ENCODE results near the gene TUFT1.

The TUFT1 gene

GRCh38 chr1:151577173-151577572 lies 37.1 kb downstream of the TUFT1 start:
- H3K4me3 Mint-ChIP-seq = no peak overlapping the region
- peaks cover 2% of the 10 kb centered on the region for H3K27me3 Mint-ChIP-seq (ENCODE audit: low read depth, poor library complexity)
- TF ChIP-seq, protein P1, sequence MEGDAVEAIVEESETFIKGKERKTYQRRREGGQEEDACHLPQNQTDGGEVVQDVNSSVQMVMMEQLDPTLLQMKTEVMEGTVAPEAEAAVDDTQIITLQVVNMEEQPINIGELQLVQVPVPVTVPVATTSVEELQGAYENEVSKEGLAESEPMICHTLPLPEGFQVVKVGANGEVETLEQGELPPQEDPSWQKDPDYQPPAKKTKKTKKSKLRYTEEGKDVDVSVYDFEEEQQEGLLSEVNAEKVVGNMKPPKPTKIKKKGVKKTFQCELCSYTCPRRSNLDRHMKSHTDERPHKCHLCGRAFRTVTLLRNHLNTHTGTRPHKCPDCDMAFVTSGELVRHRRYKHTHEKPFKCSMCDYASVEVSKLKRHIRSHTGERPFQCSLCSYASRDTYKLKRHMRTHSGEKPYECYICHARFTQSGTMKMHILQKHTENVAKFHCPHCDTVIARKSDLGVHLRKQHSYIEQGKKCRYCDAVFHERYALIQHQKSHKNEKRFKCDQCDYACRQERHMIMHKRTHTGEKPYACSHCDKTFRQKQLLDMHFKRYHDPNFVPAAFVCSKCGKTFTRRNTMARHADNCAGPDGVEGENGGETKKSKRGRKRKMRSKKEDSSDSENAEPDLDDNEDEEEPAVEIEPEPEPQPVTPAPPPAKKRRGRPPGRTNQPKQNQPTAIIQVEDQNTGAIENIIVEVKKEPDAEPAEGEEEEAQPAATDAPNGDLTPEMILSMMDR (IDR thresholded peaks at IDR 0.05) = no peak
- peaks cover 19% of the 10 kb centered on the region for H3K4me1 Mint-ChIP-seq
- no peak overlapping the region for H3K27ac Mint-ChIP-seq
- no peaks in the 10 kb centered on the region for H3K9me3 Mint-ChIP-seq
- peaks cover 22% of the 10 kb centered on the region for H3K36me3 Mint-ChIP-seq (ENCODE audit: low read depth)
- no peak for DNase-seq

GRCh38 chr1:151578941-151579340 lies 38.8 kb downstream of the TUFT1 start:
- no peak for DNase-seq

GRCh38 chr1:151579436-151580225 lies 39.5 kb downstream of the TUFT1 start:
- Mint-ChIP-seq H3K27me3 (ENCODE audit: low read depth, poor library complexity) (peaks cover 2% of the 10 kb centered on the region), H3K4me1 (peaks cover 34% of the 10 kb centered on the region), H3K4me3 (no peak overlapping the region), H3K36me3 (ENCODE audit: low read depth) (peaks cover 16% of the 10 kb centered on the region), H3K27ac (no peak overlapping the region), H3K9me3 (no peaks in the 10 kb centered on the region)
- TF ChIP-seq, protein P1 (IDR thresholded peaks at IDR 0.05) = no peak
- DNase-seq = no peak

More at GRCh38 chr1:151578941-151579340, 38.8 kb downstream of the TUFT1 start:
- TF ChIP-seq, protein P1 (IDR thresholded peaks at IDR 0.05) = no peak
- Mint-ChIP-seq H3K27me3 (ENCODE audit: low read depth, poor library complexity) (peaks cover 2% of the 10 kb centered on the region), H3K27ac (no peak overlapping the region), H3K9me3 (no peaks in the 10 kb centered on the region), H3K36me3 (ENCODE audit: low read depth) (peaks cover 21% of the 10 kb centered on the region), H3K4me1 (peaks cover 34% of the 10 kb centered on the region), H3K4me3 (no peak overlapping the region)

GRCh38 chr1:151581451-151581850 lies 41.3 kb downstream of the TUFT1 start:
- peaks cover 12% of the 10 kb centered on the region for H3K36me3 Mint-ChIP-seq (ENCODE audit: low read depth)
- peaks cover 34% of the 10 kb centered on the region for H3K4me1 Mint-ChIP-seq
- peak overlapping the region; percentile 95 for H3K27ac Mint-ChIP-seq
- TF ChIP-seq, protein P1 (IDR thresholded peaks at IDR 0.05) = no peak
- no peaks in the 10 kb centered on the region for H3K9me3 Mint-ChIP-seq
- peaks cover 2% of the 10 kb centered on the region for H3K27me3 Mint-ChIP-seq (ENCODE audit: low read depth, poor library complexity)
- peak; percentile 49 for DNase-seq
- no peak overlapping the region for H3K4me3 Mint-ChIP-seq

DNA sequence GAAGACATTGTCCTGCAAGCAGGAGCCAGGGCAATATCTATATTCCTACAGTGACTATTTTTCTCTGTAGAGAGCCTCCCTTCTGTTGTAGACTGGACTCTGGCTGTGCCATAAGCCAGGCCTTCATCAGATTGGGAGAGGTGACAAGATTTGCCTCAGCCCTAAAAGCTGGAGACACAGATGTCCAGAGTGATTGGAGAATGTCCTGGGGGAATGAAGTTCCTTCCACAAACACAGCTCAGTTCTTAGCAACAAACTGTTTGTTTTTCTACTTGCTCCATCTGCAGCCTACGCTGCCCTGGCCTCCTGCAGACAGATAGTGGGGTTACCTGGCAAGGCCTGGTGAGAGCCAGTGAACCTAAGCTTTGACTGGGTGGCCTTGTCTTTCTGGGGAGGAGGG lies 41.8 kb downstream of the TUFT1 start:
- H3K4me1 Mint-ChIP-seq = peaks cover 34% of the 10 kb centered on the region
- H3K27me3 Mint-ChIP-seq (ENCODE audit: low read depth, poor library complexity) = peaks cover 2% of the 10 kb centered on the region
- H3K9me3 Mint-ChIP-seq = no peaks in the 10 kb centered on the region
- peak overlapping the region; percentile 35 for H3K4me3 Mint-ChIP-seq
- peaks cover 12% of the 10 kb centered on the region for H3K36me3 Mint-ChIP-seq (ENCODE audit: low read depth)
- peak overlapping the region; percentile 95 for H3K27ac Mint-ChIP-seq
- no peak for DNase-seq
- TF ChIP-seq, protein P1 (IDR thresholded peaks at IDR 0.05) = no peak

- Mint-ChIP-seq H3K9me3 (no peaks in the 10 kb centered on the region), H3K36me3 (ENCODE audit: low read depth) (peaks cover 8% of the 10 kb centered on the region), H3K4me3 (no peak overlapping the region), H3K27me3 (ENCODE audit: low read depth, poor library complexity) (peaks cover 2% of the 10 kb centered on the region), H3K4me1 (peaks cover 34% of the 10 kb centered on the region), H3K27ac (no peak overlapping the region)
- DNase-seq = no peak
- TF ChIP-seq, protein P1 (IDR thresholded peaks at IDR 0.05) = no peak
Measured at GRCh38 chr1:151583796-151584195, 43.7 kb downstream of the TUFT1 start.
